H7 (cell line): ENCODE measurements around the gene SERPINB8. TPM values are rescaled to one million over a fixed set of nuclear protein-coding genes. Genes with fewer than 3 reads are reported as not detected.

Source experiments
- DNase-seq: peaks from one replicate; pipeline ENCODE4 v3.0.0; 2012
- H3K27me3 ChIP-seq: 2 replicates; pipeline ENCODE4 v1.6.0; 2011; ENCODE audit warnings: mild to moderate bottlenecking, low read length; ENCODE audit not compliant: control insufficient read depth, insufficient read depth
- H3K36me3 ChIP-seq: replicated peaks from 2 replicates; pipeline ENCODE4 v1.5.1; 2011; ENCODE audit warnings: low read length; ENCODE audit not compliant: control insufficient read depth, insufficient read depth
- H3K4me3 ChIP-seq: 2 replicates; pipeline ENCODE4 v1.5.1; 2011; ENCODE audit warnings: low read depth, mild to moderate bottlenecking, control low read depth, low read length, moderate library complexity; ENCODE audit not compliant: insufficient read depth
- total RNA-seq: library from RNA; depleted of rRNA; stranded (reverse); fragments of >200 nt; shearing (Covaris generic); gene quantifications from 2 replicates; pipeline ENCODE4 v1.2.3, GENCODE V29; 2014; rRNA removed

SERPINB8 gene
- total RNA-seq, 1 experiment from 2014 or later, result 1.6 TPM

GRCh38 chr18:64017870-64018269, 48.0 kb downstream of the SERPINB8 start:
- H3K27me3 ChIP-seq, result no peaks in the 10 kb centered on the region
- H3K4me3 ChIP-seq, result no peak overlapping the region
- no peak for DNase-seq
- H3K36me3 ChIP-seq, result no peaks in the 10 kb centered on the region

- peak; percentile 28 for DNase-seq
- Histone ChIP-seq H3K36me3 (no peaks in the 10 kb centered on the region), H3K4me3 (no peak overlapping the region), H3K27me3 (no peaks in the 10 kb centered on the region)
Observed at GRCh38 chr18:64019922-64020756, 50.3 kb downstream of the SERPINB8 start.

- no peak for DNase-seq
- H3K4me3 ChIP-seq, result no peak overlapping the region
- 0 out of 2 replicates have a peak, but pooled peaks cover 2% of the 10 kb centered on the region for H3K27me3 ChIP-seq
- no peaks in the 10 kb centered on the region for H3K36me3 ChIP-seq
Observed at GRCh38 chr18:64026350-64026749, 56.5 kb downstream of the SERPINB8 start.

GRCh38 chr18:64027931-64028695, 58.2 kb downstream of the SERPINB8 start:
- DNase-seq, result no peak
- Histone ChIP-seq H3K4me3 (no peak overlapping the region), H3K27me3 (0 out of 2 replicates have a peak, but pooled peaks cover 2% of the 10 kb centered on the region), H3K36me3 (no peaks in the 10 kb centered on the region)

- no peaks in the 10 kb centered on the region for H3K36me3 ChIP-seq
- no peak for DNase-seq
- 0 out of 2 replicates have a peak, but pooled peaks cover 2% of the 10 kb centered on the region for H3K27me3 ChIP-seq
- H3K4me3 ChIP-seq, result no peak overlapping the region
Observed at GRCh38 chr18:64029096-64029495, 59.2 kb downstream of the SERPINB8 start.

GRCh38 chr18:64031411-64031810, 61.5 kb downstream of the SERPINB8 start:
- H3K4me3 ChIP-seq, result no peak overlapping the region
- 0 out of 2 replicates have a peak, but pooled peaks cover 2% of the 10 kb centered on the region for H3K27me3 ChIP-seq
- no peak for DNase-seq
- H3K36me3 ChIP-seq, result no peaks in the 10 kb centered on the region

- Histone ChIP-seq H3K27me3 (0 out of 2 replicates have a peak, but pooled peaks cover 2% of the 10 kb centered on the region), H3K36me3 (no peaks in the 10 kb centered on the region), H3K4me3 (no peak overlapping the region)
- DNase-seq, result no peak
Observed at GRCh38 chr18:64032312-64032711, 62.4 kb downstream of the SERPINB8 start.

- DNase-seq, result peak; percentile 71
- H3K36me3 ChIP-seq, result no peaks in the 10 kb centered on the region
Observed at GRCh38 chr18:64037812-64038414, 68.0 kb downstream of the SERPINB8 start.

More at GRCh38 chr18:64037812-64038414, 68.0 kb downstream of the SERPINB8 start:
- H3K27me3 ChIP-seq, result no peaks in the 10 kb centered on the region
- H3K4me3 ChIP-seq, result no peak overlapping the region

Other genes with a start within 250 kb of the SERPINB8 start
- not detected in 2 replicates for gene SERPINB7, start 194.7 kb upstream of the SERPINB8 start, total RNA-seq
- not detected in 2 replicates for gene SERPINB2, start 82.4 kb upstream of the SERPINB8 start, total RNA-seq
- gene SERPINB10, start 62.1 kb upstream of the SERPINB8 start, total RNA-seq, result not detected in 2 replicates
- 0.15 and 0.17 TPM in 2 replicates for gene HMSD, start 20.8 kb upstream of the SERPINB8 start, total RNA-seq
- not detected in 2 replicates for gene LINC00305, start 179.0 kb downstream of the SERPINB8 start, total RNA-seq